Measurements from ENCODE around the gene FAM240B.

Gene FAM240B

DNA sequence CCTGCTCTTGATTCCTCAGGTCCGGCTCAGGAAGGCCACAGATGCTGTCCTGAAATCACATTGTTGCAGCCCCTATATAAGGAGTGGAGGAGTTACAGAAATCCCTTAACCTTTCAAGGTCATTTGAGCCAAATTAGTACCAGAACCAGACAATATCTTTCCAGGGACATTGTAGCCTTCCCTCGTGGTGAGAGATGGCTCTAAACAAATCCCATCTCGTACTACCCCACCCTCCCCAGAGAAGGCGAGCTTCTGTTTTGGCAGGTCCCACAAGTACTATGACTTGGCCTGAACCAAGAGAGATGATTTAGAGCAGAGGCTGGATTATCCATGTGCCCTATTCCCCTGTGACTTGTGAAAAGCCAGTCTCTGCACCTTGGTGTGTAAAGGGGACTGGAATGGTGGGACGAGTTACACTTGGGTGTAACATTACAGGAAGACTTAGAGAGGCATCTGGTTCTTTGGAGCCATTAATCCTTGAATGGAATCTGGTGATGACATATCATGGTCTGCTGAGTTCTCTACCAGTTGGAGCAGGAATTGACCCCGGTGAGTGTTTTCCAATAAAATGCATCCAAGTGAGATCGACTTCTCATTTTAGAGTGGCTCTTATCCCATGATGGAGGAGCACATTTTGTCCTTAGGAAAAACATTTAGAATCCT is at the start of gene FAM240B:
Gene FAM240B, minus strand, starts transcription at position 51 of the 663 bp plus-strand sequence. CDS start 16,134 bp downstream, outside the sequence.
- no peak for DNase-seq (ENCODE audit: low spot score)

DNA sequence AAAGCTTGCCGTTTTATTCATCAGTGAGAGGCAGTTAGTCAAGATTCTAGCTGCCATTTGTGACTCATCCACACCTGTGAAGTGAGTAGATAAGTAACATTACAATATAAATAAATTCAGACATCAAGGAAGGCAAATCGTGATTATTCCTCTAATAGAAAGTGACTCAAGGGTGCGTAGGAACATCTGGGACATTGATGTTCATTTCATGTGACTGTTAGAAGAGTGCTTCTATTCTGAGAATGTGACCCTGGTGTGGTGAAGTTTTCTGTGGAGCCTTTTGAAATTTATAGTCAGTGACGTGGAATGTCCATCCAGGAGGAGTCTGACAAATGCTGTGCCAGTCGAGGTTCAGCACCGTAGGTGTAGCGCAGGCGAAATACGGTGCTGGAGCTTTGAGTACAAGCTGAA is 48.4 kb upstream of the FAM240B start:
- DNase-seq (ENCODE audit: low spot score): no peak

DNA sequence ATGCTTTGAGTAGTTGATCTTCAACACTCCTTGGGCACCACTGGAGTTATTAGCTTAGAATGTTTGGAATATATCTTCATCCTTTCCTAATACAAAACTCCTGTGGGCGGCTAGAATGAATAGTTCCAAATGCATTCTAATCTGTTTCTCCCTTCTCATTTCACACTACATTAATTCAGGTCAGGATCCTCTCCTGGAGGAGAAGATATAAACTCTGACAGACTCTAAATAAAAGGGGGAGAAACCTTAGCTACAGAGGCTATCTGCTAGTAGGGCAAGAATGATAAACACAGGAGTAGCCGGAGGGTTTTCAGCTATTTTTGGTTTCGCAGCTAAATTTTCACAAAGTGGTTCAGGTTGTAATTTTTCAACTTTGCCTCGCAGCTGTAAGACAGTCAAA is 45.2 kb upstream of the FAM240B start:
- DNase-seq (ENCODE audit: low spot score): no peak

DNA sequence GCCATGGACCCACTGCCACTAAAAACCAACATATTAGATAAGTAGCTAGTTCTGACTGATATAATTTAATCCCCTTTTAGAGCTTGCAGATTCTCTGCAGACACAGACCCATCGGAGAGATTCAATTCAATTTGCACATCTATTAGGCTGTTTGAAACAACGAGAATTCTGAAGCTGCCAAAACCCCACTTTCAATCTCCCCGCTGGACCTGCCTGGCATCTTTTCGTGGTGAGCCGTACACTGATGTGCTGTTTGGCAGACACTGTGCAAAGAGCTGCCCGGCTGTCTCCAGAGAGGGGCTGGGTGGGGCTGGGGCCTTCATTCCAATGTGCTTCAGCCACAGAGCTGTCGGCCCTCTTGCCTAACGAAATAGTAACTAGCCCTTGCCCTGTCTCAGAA is 42.1 kb upstream of the FAM240B start:
- no peak for DNase-seq (ENCODE audit: low spot score)

DNA sequence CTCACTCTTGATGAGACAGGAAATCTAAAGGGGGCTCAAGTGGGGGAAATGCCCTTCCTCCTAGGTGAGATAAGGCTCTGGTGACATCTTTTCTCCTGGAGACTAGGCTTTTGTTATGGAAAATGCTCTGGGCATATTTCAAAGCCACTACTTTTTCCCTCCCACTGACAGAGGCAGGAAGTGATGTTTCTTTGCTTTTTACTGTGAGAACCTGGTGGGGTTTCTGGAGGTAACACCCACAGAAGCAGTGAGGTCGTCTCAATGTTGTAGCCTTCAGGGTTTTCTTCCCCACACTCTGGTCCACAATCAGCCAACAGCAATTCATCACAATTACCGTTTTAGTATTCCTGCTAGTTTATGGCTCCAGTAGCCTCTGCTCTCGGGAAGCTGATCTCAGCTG is 41.4 kb upstream of the FAM240B start:
- no peak for DNase-seq (ENCODE audit: low spot score)

DNA sequence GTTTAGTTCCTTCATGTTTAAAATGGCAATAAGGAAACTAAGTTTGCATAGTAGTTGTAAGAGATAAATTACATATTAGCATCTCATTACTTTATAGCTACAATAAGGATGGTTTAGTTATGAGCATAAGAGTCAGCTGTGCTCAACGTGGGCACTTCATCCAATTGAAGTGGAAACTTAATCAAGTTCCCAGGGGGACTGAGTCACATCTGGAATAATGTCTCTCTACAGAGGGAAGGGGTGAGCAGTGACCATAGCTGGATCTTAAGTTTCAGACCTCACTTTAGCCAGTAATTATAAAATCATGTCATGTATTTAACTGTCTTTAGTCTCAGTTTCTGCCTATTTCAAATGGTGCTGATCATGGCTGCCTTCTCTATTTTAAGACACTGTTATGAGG is 36.8 kb upstream of the FAM240B start:
- no peak for DNase-seq (ENCODE audit: low spot score)

DNA sequence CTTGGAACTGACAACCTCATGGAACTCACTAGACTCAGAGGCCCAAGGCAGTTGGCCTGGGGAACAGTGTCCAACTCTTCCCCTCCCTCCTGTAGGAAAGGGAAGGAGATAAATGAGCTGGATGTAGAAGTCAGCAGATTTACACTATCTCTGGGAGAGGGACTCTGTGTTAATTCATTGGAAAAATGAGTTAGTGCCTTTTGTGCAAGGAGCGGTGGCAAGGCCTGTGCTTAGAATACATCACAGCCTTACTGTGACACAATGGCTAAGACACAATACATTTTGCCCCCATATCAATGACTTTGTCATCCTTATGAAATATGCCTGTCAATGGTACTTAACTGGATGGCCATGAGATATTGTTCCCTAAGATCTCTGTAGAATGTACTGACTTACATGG is 28.0 kb upstream of the FAM240B start:
- DNase-seq (ENCODE audit: low spot score): no peak

DNA sequence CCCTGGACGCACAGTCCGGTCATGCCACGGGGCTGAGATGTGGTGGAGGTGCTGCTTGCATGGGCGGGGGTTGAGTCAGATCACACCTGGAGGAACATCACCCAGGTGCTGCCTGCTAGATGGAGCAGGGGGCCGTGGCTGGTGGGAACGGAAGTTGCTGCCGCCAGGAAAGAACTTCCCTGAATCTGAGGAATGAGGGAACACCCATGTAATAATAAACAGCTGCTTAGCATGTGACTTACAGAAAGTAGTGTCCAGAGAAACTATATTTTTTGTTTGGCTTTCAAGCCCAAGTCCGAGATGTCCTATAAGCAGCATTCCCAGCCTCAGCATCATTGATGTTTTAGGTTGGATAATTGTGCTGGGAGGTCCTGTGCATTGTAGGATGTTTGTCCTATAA is 27.1 kb upstream of the FAM240B start:
- no peak for DNase-seq (ENCODE audit: low spot score)

DNA sequence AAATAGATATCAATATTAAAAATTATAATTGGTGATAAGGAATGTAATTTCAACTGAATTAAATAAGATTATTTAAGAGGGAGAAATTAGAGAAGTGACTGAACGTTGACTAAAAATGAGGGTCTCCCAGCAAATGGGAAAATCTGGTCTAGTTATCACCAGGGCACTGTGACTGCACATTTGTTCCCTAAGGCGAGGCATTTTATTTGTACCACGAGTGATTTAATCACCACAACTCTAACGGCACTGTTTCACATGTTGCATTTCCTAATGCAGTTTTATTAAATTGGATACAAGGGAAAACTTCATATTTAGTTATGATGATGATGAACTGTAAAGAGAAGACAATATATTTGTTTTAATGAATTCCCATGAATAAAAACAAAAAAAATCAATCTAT is 26.4 kb upstream of the FAM240B start:
- no peak for DNase-seq (ENCODE audit: low spot score)

DNA sequence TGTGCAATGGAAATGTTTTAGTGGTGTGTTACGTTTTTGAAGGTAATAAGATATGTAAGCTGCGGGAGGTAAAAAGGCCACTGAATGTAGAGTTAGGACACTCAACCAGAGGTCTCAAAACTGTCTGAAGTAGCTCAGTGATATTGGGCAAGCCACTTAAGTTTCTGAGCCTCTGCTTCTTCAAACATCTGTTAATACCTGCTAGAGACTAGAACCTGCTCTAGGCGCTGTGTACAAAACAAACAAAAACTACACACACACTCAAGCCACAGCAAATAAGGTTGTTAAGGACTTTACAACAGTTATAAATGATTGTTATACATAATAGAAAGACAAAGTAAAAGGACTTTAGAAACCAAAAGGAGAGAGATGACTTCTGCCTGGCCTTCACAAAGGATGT is 24.6 kb upstream of the FAM240B start:
- DNase-seq (ENCODE audit: low spot score): no peak

DNA sequence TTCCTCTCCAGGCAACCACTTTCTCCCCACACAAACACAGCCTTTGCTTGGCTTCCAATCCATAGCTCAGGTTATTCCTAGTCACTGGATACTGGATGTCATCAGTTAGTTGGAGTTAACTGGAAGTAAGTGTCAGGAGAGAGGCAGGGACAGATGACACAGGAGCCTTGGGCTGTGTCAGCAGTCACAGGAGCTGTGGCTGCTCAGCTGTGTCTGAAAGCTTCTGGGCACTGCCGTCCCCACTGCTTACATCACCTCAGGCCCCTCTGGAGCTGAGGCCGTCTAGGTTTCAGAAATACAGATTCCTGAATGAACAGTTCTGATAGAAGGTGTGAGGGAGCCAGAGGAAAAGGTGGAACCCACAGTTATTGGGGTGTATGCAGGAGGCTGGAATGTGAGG is 17.3 kb upstream of the FAM240B start:
- no peak for DNase-seq (ENCODE audit: low spot score)

DNA sequence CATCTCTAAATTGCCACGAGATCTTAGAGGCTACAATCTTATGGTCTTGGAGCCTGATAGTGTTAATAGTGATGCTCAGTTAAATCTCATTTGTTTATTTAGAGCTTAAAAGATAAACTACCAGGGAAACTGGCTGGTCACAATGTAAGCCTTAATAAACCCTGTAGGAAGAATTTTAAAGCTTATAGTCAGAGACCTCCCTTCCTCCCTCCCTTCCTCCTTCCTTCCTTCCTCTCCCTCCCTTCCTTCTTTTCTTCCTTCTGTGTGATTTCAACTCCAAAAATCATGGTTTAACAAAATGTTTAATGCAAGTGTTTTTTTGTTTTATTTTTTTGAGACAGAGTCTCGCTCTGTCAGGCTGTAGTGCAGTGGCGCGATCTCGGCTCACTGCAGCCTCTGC is 14.9 kb upstream of the FAM240B start:
- no peak for DNase-seq (ENCODE audit: low spot score)

DNA sequence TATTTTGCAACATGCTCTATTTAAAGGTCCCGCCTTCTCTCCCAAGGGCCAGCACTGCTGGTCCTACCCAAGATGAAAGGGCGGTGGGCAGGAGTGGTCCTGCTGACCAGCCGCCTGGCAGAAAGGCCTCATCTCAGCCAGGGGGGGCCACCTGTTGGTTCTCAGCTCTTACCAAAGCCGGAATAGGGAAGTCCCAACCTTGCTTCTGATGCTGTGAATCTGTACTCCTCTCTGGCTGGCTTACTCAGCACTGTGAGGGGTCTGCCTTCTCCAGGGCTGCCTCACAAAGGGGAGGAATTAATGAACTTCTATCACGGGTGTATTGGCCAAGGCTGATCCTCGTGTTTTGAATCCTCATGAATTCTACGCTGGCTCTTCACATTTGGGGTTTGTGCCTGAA is 13.6 kb upstream of the FAM240B start:
- no peak for DNase-seq (ENCODE audit: low spot score)

DNA sequence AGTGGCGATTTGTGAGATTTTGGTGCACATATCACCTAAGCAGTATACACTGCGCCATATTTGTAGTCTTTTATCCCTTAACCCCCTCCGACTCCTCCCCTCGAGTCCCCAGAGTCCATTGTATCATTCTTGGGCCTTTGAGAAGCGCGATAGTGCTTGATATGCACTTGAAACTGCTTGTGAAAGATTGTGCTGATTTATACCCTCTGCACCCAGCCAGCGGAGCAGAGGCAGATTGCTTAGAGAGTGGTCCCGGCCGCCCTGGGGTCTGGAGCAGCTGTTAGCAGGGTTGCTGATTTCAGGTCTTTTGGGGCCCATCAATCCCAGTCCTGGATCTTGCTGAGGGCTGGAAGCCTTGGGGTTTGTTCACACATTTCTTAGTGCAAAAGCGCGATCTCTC is 13.0 kb upstream of the FAM240B start:
- no peak for DNase-seq (ENCODE audit: low spot score)

DNA sequence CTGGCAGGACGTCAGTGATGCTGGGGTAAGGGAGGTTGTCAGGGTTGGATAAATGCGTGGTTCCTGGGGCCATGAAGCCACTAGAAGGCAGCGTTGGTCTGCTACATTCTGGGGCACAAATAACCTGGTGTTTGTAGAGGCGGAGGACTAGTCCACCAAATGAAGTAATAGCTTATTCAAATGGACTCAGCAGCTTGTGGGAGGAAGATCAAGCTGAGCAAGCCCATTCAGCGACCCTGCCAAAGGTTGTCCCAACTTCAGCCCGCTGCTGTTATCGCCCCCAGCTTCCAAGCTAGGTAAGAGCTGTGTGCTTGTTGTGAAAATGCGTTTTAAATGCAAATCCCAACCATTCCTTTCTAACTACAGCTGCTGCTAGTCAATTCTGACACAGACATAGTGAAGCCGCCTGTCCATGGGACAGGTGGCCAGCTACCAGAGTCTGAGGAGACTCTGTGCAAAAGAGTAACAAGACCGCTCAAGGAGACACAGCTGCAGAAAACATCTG is 7.6 kb upstream of the FAM240B start:
- peak; percentile 40 for DNase-seq (ENCODE audit: low spot score)

DNA sequence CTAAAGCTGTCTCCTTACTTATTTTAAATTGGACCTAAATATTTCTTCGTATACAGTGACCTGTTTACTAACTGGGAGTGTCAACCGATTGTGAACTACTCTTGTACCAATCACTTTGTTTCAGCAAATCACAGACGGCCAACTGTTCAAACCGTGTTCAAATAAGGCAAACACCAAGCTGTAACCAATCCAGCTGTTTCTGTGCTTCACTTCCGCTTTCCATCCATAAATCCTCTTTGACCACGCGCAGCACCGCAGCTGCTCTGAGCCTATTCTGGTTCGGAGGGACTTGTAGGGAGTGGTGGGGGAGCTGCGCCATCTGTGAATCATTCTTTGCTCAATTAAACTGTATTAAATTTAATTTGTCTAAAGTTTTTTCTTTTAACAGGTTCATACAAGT is 4.8 kb upstream of the FAM240B start:
- no peak for DNase-seq (ENCODE audit: low spot score)

DNA sequence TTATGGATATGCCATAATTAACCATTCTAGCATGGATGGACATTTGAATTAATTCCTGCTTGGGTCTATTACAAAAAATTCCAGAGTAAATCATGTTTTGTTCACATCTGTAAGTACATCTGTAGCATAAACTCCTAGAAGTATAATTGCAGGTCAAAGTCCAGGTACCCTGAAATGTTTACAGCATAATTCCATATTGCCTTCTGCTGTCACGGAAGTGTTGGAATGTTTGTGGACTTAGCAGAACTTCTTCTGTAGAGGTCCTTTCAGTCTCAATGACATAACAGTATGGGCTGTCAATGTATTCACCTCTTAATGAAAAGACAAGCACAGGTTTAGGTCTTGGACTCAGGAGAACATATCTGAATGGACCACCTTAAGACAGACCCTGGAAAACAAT is 1.8 kb downstream of the FAM240B start:
- DNase-seq (ENCODE audit: low spot score): no peak

DNA sequence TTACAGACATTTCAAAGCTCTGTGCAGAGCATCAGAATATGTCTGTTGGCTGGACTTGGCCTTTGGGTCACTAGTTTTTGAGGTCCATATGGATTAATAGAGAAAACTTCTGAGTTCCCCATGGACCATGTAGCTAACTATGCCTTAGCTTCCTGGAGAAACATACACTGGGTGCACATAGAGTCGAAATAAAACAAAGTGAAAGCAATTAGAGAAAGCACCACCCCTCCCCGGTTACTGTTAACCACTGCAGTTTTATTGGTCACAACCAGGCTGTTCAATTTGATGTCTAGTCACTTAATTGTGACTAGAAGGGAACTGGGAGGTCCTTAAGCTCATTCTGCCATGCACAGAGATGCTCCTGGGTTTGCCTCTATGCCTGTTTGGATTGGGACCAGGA is 4.2 kb downstream of the FAM240B start:
- no peak for DNase-seq (ENCODE audit: low spot score)

DNA sequence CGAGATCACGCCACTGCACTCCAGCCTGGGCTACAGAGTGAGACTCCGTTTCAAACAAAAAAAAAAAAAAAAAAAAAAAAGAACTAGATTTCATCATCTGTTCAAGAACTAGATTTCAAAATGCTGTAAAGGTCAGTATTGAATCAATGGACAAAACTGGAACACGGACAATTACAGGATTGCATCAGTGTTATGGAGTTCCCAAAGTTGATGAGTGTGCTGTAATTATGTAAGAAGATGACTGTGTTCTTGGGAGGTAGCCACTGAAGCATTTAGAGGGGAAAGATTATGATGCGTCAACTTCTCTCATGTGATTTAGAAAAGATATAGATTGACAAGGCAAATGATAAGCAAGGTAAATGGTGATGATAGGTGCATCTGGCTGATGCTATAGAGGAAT is 6.5 kb downstream of the FAM240B start:
- peak; percentile 50 for DNase-seq (ENCODE audit: low spot score)

DNA sequence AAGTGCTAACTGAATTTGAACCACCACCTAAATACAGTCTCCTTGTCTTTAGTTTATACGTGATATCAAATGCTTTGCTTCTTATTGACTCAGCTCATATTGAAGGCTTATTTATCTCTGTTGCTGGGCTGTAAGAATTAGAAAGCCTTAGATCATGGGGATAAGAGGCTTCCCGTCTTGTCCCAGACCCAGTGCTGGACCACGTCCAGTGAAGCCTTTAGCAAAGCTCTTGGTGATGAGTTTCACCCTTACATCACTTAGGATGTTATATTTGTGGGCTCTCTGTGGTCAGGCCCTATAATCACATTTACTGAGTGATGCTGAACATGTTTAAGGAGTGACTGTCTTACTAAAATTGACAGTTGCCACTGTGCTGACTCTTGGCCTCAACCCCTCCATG is 11.2 kb downstream of the FAM240B start:
- no peak for DNase-seq (ENCODE audit: low spot score)

DNA sequence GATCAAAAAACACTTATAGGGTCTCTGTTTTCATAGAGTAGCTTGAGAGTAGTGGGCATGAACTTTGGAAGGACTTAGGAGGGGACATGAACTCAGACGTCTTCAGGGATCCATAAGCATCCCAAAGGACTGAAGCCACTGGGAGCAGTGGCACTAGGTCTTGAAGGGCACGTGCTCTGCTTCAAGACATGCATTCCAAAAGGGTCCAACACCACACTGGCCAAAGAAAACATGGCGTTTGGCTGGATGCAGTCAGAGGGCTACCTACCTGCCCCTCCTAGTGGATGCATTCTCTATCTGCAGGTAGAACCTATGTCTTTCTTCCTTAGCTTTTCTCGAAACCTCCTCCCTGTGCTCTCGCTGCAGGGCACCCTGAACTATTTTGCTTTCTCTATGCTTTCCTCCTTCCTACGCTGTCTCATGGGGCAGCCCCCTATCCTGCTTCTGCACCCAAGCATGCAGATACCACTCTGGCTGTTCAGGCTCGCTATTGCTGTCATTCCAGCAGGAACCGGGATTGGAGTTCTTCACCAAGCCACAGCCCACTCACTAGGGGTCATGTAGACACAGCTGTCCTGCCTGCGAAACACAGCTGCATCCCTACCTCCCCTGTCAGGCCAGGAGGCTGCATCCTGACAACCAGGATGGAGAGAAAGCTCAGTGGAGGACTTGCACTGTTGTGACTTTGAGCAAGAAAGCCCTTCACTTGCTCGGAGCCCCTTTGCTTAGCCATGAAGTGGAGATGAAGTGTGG is 11.9 kb downstream of the FAM240B start:
- no peak for DNase-seq (ENCODE audit: low spot score)

DNA sequence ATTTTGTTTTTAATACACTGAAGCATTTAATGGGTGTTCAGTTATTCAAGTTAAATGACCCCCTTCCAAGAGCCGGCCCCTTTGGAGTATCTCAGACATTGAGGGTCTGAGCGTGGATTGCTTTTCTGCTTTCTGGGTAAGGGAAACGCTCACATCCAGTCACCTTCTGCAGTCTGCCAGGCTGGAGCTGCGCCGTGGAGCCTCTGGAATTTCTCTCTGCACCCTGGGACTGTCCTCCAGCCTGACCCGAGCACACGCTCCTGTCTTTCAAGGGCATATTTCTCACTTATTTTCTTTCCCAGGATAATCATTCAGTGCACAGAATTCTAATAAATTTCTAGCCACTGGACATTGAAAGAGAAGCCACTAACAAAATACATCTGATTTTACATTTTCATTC is 13.4 kb downstream of the FAM240B start:
- no peak for DNase-seq (ENCODE audit: low spot score)

DNA sequence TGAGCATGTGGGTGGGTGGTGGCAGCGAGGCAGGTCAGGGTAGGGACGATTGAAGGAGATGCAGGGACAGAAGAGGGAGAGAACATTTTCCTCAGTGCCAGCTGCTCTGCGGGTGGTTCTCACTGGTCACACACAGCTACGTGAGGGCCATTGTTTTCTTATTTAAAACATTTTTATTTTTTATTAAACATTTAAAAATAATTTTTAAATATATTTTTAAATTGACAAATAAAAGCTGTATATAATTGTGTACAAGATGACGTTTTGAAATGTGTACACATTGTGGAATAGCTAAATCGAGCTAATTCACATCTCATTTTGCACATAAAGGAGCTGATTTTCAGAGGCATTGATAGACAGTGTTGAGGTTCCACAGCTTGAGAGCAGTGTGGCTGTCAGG is 14.0 kb downstream of the FAM240B start:
- no peak for DNase-seq (ENCODE audit: low spot score)

DNA sequence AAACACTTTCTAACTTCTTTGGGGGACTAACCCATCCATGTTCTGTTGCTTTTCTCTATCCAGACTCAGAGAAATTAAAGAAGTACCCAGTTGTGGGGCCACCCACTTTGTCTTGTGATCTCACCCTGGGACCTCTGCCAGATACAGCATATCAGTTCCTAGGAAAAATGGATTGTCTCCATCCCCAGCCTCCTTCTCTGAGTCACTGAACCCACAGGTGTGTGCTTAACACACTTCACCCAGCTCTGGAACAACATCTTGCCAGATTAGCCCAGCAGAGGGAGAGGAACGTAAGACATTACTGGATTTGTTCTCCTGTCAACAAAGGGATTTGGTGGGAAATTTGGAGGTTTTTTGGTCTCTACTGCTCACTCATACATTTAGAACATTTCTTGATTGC is 19.2 kb downstream of the FAM240B start:
- no peak for DNase-seq (ENCODE audit: low spot score)
